ENCODE data around the gene PRDM16.

DNA sequence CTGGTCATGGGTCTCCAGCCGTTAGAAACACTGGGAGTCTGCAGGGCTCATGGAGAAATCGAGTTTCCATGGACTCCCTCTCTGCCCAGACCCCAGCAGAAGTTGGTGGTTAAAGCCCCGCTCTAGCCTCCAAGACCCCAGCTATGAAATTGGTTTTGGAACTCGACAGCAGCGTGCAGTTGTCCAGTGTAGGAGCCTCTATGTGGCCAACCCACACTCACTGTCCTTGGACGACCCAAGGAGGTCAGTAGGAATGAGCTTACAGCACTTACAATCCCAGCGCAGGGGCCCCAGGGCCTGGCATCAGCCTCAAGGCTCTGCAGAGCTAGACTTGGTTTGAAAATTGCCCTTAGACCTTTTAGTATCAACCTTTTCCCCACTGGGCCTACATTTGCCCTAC, 3.2 kb upstream of the PRDM16 start:
- TF ChIP-seq, protein P1, sequence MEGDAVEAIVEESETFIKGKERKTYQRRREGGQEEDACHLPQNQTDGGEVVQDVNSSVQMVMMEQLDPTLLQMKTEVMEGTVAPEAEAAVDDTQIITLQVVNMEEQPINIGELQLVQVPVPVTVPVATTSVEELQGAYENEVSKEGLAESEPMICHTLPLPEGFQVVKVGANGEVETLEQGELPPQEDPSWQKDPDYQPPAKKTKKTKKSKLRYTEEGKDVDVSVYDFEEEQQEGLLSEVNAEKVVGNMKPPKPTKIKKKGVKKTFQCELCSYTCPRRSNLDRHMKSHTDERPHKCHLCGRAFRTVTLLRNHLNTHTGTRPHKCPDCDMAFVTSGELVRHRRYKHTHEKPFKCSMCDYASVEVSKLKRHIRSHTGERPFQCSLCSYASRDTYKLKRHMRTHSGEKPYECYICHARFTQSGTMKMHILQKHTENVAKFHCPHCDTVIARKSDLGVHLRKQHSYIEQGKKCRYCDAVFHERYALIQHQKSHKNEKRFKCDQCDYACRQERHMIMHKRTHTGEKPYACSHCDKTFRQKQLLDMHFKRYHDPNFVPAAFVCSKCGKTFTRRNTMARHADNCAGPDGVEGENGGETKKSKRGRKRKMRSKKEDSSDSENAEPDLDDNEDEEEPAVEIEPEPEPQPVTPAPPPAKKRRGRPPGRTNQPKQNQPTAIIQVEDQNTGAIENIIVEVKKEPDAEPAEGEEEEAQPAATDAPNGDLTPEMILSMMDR (IDR thresholded peaks at IDR 0.05): no peak
- no peak for TF ChIP-seq POLR2AphosphoS5 (IDR thresholded peaks at IDR 0.05; ENCODE audit: low read depth, low read length)
